Measurements from ENCODE around the gene RPS19BP1. TPM values are rescaled to one million over a fixed set of nuclear protein-coding genes. Genes with fewer than 3 reads are reported as not detected.

The RPS19BP1 gene
- total RNA-seq, 4 donors from 2014 or later = 93.4 to 157 (median 121) TPM

DNA sequence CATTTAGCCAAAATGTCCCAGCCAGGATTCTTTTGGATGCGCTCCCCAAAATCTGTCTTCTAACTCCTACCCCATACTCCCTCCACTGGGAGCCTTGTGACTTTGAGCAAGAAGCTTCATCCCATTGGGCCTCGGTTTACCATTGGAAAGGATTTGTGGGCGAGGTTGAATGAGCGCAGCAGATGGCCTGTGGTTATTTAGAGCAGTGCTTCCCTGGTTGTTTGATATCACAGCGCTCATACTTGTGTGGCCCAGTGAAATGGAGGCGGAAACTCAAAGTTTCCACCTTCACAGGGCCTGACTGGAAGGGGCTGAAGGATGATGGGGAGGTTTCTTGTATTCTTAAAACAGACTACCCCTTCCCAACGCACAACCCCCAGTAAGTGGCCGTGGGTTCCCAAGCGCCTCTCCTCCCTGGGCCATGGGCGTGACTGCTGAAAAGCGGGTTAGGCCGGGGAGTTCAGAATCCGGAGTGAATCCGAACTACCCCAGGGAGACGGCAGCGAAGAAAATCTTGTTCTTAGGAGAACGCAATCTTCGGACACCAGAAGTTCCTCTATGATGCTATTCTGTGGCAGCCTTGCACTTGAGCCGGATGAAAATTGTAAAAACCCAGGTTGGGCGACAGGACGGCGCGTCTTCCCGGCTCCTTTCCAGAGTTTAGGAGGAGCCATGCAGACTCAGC, 13.4 kb downstream of the RPS19BP1 start:
- intact Hi-C loops (cut with DNase I; ENCODE audit: low total_unique reads) = no loop called here
- 9 to 11% methylated on average over 21 to 24 of the region's 24 CpGs for WGBS, 2 donors
- H3K4me3 ChIP-seq (ENCODE audit: low read depth, poor library complexity, severe bottlenecking) = peak overlapping the region; percentile 41
- DNase-seq (ENCODE audit: low spot score in 2 of 2) = no peak
- no peak for TF ChIP-seq POLR2A (IDR thresholded peaks at IDR 0.05)
- TF ChIP-seq, protein P1, sequence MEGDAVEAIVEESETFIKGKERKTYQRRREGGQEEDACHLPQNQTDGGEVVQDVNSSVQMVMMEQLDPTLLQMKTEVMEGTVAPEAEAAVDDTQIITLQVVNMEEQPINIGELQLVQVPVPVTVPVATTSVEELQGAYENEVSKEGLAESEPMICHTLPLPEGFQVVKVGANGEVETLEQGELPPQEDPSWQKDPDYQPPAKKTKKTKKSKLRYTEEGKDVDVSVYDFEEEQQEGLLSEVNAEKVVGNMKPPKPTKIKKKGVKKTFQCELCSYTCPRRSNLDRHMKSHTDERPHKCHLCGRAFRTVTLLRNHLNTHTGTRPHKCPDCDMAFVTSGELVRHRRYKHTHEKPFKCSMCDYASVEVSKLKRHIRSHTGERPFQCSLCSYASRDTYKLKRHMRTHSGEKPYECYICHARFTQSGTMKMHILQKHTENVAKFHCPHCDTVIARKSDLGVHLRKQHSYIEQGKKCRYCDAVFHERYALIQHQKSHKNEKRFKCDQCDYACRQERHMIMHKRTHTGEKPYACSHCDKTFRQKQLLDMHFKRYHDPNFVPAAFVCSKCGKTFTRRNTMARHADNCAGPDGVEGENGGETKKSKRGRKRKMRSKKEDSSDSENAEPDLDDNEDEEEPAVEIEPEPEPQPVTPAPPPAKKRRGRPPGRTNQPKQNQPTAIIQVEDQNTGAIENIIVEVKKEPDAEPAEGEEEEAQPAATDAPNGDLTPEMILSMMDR (IDR thresholded peaks at IDR 0.05) = no peak

DNA sequence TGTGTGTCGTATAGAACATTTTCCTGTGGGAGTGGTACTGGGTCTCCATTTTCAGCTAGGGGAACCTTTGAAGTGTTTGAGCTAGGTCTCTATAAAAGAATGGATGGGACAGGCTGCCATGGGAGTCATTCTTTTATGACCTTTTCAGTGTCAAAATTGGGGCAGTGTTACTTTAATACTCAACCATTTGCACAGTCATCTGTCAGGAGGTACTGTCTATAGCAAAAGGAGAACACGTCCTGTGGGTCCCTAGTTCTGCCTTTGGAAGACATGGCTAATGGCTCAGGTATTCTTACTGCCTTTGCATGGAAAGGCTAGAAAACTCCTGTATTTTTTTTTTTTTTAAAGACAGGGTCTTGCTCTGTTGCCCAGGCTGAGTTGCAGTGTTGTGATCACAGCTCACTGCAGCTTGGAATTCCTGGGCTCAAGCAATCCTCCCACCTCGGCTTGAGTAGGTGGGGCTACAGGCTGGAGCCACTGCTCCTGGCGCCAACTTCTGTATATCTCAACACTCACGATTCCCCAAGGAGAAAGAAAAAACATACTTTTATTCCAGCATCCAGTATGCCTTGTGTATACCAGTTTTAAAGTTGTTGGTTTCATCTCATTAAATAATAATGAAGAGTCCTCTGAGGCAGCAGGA, 14.3 kb downstream of the RPS19BP1 start:
- WGBS, 2 donors = 57 to 59% methylated on average over 5 of the region's 5 CpGs
- no peak for TF ChIP-seq POLR2A (IDR thresholded peaks at IDR 0.05)
- TF ChIP-seq, protein P1 (IDR thresholded peaks at IDR 0.05) = no peak
- intact Hi-C loops (cut with DNase I; ENCODE audit: low total_unique reads) = no loop called here
- no peak for DNase-seq (ENCODE audit: low spot score in 2 of 2)
- no peak overlapping the region for H3K4me3 ChIP-seq (ENCODE audit: low read depth, poor library complexity, severe bottlenecking)

DNA sequence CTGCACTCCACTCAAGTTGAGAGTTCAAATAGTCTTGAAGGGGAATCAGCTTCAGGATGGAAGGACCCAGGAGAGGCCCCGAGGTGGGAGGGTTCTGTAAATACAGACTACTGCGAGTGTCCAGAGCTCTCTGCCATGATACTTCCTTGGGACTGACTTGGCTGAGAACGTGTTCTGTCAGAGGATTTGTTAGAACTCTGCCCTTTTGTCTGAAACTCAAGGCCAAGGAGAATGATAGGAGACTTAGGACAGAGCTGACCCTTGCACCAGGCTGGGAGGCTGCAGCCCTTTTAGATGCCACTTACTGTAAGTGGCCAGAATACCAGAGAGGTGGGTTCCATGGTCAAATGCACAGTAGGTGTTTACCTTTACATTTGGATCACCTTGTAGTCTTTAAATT, 15.1 kb downstream of the RPS19BP1 start:
- no peak for TF ChIP-seq POLR2A (IDR thresholded peaks at IDR 0.05)
- TF ChIP-seq, protein P1 (IDR thresholded peaks at IDR 0.05) = no peak
- no peak overlapping the region for H3K4me3 ChIP-seq (ENCODE audit: low read depth, poor library complexity, severe bottlenecking)
- no peak for DNase-seq (ENCODE audit: low spot score in 2 of 2)
- intact Hi-C loops (cut with DNase I; ENCODE audit: low total_unique reads) = no loop called here
- 82 to 85% methylated on average over 3 of the region's 3 CpGs for WGBS, 2 donors

DNA sequence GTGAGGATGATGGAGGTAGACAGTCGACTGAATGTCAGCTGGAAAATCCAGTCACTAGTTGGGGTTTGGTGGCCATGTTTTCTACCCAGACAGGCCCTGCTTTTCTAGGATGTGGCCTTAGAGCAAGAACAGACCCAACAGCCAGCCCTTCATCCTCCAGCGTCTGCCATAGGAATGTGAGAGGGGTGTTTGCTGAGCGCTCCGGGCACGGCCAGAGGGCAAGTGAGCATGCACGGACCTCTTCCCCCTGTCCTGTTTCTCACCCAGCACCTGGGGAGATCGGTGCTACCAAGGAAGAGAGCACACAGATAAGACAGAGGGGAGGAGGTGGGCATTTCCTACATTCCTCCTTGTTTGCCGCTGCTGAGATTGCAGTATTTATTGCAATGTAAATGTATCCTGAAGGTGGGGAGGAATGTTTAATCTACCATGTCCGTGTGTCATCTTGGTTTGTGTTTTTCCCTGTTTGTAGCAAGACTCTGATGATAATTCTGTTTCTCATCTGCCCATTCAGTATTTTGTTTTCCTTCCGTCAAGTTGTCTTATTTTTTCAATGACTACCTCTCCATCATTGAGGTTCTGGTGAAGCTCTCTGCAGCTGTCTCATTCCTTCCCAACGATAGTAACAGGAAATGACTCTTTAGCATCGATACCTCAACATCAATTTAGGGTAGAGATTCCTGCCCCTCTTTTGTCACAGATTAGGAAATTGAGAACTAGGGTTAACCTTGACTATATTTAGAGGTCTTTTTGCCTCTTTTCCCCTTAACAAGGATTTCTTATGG, 17.1 kb downstream of the RPS19BP1 start:
- TF ChIP-seq, protein P1 (IDR thresholded peaks at IDR 0.05) = no peak
- no peak for TF ChIP-seq POLR2A (IDR thresholded peaks at IDR 0.05)
- WGBS, 2 donors = 81 to 85% methylated on average over 12 of the region's 12 CpGs
- no peak overlapping the region for H3K4me3 ChIP-seq (ENCODE audit: low read depth, poor library complexity, severe bottlenecking)
- DNase-seq (ENCODE audit: low spot score in 2 of 2) = no peak
- intact Hi-C loops (cut with DNase I; ENCODE audit: low total_unique reads) = no loop called here

DNA sequence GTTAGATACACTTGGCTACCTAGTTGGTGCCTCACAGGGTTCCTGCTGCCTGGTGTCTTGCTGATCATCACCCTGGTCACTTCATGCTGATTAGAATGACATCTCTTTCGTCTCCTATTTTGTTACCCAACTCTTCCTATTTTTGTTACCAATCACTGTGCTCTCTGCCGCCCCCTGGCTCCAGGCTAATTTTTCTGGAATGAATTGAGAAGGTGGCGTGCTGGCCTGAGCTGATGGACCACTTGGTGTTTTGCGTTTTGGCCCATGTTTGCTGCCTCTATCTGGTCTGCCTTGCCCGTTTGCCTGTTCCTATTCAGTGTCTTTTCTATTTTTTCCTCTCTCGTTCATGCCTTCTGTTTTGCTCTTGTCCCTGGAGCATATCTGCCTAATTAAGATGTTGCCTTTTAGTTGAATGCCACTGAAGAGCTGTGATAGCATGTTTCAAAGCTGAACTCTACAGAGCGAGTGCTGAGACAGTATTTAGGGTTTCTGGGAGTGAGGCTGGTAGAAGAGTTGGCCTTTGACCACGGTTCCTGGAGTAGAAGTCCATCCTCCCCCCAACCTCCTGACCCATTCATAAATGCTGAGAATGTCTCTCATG, 18.1 kb downstream of the RPS19BP1 start:
- no peak for DNase-seq (ENCODE audit: low spot score in 2 of 2)
- WGBS, 2 donors = 36 to 44% methylated on average over 8 of the region's 8 CpGs
- H3K4me3 ChIP-seq (ENCODE audit: low read depth, poor library complexity, severe bottlenecking) = no peak overlapping the region
- no peak for TF ChIP-seq POLR2A (IDR thresholded peaks at IDR 0.05)
- TF ChIP-seq, protein P1 (IDR thresholded peaks at IDR 0.05) = no peak
- intact Hi-C loops (cut with DNase I; ENCODE audit: low total_unique reads) = no loop called here
